Right lobe of liver (tissue), 4 donors: ENCODE measurements around the gene CD248.

Experiments used
- CTCF ChIP-seq, 4 donors: fragments of 200-600 bp in 3 of 4; fragments of 450-650 bp in 1 of 4; IDR thresholded peaks; one replicate each; pipeline versions ENCODE4 v1.5.1 to v1.8.0; 2016 to 2022; ENCODE audit warnings: antibody characterized with exemption in 4 of 4, mild to moderate bottlenecking in 2 of 4
- POLR2A ChIP-seq: fragments of 450-650 bp; IDR thresholded peaks from one replicate; pipeline ENCODE4 v1.6.1; 2017; ENCODE audit warnings: antibody characterized with exemption, mild to moderate bottlenecking
- donor health status: DM: no; HTN: no; CAD: no.
- donor health status: DM: no; HTN: no; CAD: no.
- donor health status: DM: no; HTN: yes; CAD: no.

- TF ChIP-seq CTCF (IDR thresholded peaks at IDR 0.05): no peak
- TF ChIP-seq POLR2A: no peak
Measured at GRCh38 chr11:66326261-66327111, 9.6 kb upstream of the CD248 start.
